ENCODE data around the gene ZNF407. TPM values are rescaled to one million over a fixed set of nuclear protein-coding genes. Genes with fewer than 3 reads are reported as not detected.

ZNF407 gene
- total and polyA plus RNA-seq, 4 donors = 1.9 to 16.5 (median 6.6) TPM

DNA sequence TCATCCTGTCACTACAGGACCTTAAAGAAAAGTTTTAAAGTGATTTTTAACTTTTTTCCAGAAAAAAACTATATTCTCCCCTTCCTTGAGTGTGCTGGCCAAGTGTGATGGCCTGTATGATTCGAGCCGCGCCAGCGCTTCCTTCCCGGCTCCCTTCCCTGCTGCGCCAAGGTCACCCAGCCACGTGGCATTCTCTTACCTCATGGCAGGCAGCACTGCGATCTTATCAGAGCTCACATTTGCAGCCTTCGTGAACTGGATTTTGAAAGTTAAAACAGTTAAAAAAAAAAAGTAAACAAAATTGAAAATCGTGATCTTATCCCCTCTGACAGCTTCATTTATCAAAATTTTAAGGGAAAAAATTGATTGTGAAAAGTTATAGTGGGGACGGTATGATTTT, 331.4 kb downstream of the ZNF407 start:
- Histone ChIP-seq H3K4me1 (ENCODE audit: control insufficient read depth in 4 of 4, insufficient read depth in 4 of 4, low read length in 3 of 4) (no peaks in the 10 kb centered on the region), H3K4me3 (ENCODE audit: low read depth in 1 of 3, low read length in 3 of 3) (no peak overlapping the region), H3K9ac (ENCODE audit: low read depth in 1 of 2, low read length in 2 of 2) (no peak overlapping the region), H3K36me3 (ENCODE audit: control insufficient read depth in 4 of 4, insufficient read depth in 3 of 4, low read depth in 1 of 4, low read length in 3 of 4) (peaks cover 0 to 5% (median 2%) of the 10 kb centered on the region in 4 donors), H3K27ac (ENCODE audit: low read depth in 1 of 2, low read length in 2 of 2) (no peak overlapping the region), H3K27me3 (ENCODE audit: control insufficient read depth in 4 of 4, insufficient read depth in 4 of 4, low read length in 3 of 4) (no peaks in the 10 kb centered on the region), H3K9me3 (ENCODE audit: control insufficient read depth in 4 of 4, low read length in 3 of 4) (no peaks in the 10 kb centered on the region)
- no peak for DNase-seq (ENCODE audit: low spot score)
- WGBS = 88% methylated on average over 11 of the region's 11 CpGs
- no peak for TF ChIP-seq MAX (IDR thresholded peaks at IDR 0.05)
- no peak for TF ChIP-seq TAF1 (conservative IDR thresholded peaks at IDR 0.05)
- no peak for TF ChIP-seq HNF4A (conservative IDR thresholded peaks at IDR 0.05)
- TF ChIP-seq, protein P1, sequence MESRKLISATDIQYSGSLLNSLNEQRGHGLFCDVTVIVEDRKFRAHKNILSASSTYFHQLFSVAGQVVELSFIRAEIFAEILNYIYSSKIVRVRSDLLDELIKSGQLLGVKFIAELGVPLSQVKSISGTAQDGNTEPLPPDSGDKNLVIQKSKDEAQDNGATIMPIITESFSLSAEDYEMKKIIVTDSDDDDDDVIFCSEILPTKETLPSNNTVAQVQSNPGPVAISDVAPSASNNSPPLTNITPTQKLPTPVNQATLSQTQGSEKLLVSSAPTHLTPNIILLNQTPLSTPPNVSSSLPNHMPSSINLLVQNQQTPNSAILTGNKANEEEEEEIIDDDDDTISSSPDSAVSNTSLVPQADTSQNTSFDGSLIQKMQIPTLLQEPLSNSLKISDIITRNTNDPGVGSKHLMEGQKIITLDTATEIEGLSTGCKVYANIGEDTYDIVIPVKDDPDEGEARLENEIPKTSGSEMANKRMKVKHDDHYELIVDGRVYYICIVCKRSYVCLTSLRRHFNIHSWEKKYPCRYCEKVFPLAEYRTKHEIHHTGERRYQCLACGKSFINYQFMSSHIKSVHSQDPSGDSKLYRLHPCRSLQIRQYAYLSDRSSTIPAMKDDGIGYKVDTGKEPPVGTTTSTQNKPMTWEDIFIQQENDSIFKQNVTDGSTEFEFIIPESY (IDR thresholded peaks at IDR 0.05) = no peak
- TF ChIP-seq HNF4G (IDR thresholded peaks at IDR 0.05) = no peak
- TF ChIP-seq, protein P2, sequence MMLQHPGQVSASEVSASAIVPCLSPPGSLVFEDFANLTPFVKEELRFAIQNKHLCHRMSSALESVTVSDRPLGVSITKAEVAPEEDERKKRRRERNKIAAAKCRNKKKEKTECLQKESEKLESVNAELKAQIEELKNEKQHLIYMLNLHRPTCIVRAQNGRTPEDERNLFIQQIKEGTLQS (IDR thresholded peaks at IDR 0.05) = no peak
- TF ChIP-seq NR2F2 (IDR thresholded peaks at IDR 0.05) = no peak
- no peak for TF ChIP-seq FOXA2 (IDR thresholded peaks at IDR 0.05)
- TF ChIP-seq JUND (IDR thresholded peaks at IDR 0.05) = no peak
- TF ChIP-seq EGR1 (IDR thresholded peaks at IDR 0.05; ENCODE audit: low read depth in 2 of 2) = no peak
- TF ChIP-seq RAD21 (IDR thresholded peaks at IDR 0.05) = no peak

DNA sequence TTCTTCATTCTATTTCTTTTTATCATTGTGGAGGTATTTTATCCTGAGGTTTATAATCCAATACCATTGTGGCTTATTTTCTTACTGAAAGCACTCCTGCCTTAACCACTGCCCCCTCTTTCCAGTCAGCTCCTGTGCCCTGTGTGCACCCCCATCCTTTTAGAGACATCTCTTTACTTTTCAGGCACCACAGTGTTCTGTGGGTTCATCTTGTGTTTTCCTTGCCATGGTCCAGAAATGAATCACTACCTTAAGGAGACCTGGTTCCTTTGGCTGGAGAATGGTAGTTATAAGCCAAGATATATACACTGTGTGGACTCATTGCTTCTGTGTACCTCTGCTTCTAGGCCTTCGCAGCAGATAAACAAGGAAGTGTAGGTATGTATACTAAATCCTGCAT, 332.9 kb downstream of the ZNF407 start:
- Histone ChIP-seq H3K36me3 (ENCODE audit: control insufficient read depth in 4 of 4, insufficient read depth in 3 of 4, low read depth in 1 of 4, low read length in 3 of 4) (peaks cover 0 to 5% (median 2%) of the 10 kb centered on the region in 4 donors), H3K4me3 (ENCODE audit: low read depth in 1 of 3, low read length in 3 of 3) (no peak overlapping the region), H3K4me1 (ENCODE audit: control insufficient read depth in 4 of 4, insufficient read depth in 4 of 4, low read length in 3 of 4) (no peaks in the 10 kb centered on the region), H3K9ac (ENCODE audit: low read depth in 1 of 2, low read length in 2 of 2) (no peak overlapping the region), H3K27ac (ENCODE audit: low read depth in 1 of 2, low read length in 2 of 2) (no peak overlapping the region), H3K27me3 (ENCODE audit: control insufficient read depth in 4 of 4, insufficient read depth in 4 of 4, low read length in 3 of 4) (no peaks in the 10 kb centered on the region), H3K9me3 (ENCODE audit: control insufficient read depth in 4 of 4, low read length in 3 of 4) (no peaks in the 10 kb centered on the region)
- 96% methylated on average over 1 of the region's 1 CpG for WGBS
- TF ChIP-seq NR2F2 (IDR thresholded peaks at IDR 0.05) (no peak), MAX (IDR thresholded peaks at IDR 0.05) (no peak), JUND (IDR thresholded peaks at IDR 0.05) (no peak), YY1 (IDR thresholded peaks at IDR 0.05) (no peak), TAF1 (conservative IDR thresholded peaks at IDR 0.05) (no peak), RAD21 (IDR thresholded peaks at IDR 0.05) (no peak), EGR1 (IDR thresholded peaks at IDR 0.05; ENCODE audit: low read depth in 2 of 2) (no peak), FOXA1 (IDR thresholded peaks at IDR 0.05) (no peak), CTCF (IDR thresholded peaks at IDR 0.05; ENCODE audit: low read depth, low read length, missing input control) (no peak), FOXA2 (IDR thresholded peaks at IDR 0.05) (no peak)
- TF ChIP-seq, protein P3, sequence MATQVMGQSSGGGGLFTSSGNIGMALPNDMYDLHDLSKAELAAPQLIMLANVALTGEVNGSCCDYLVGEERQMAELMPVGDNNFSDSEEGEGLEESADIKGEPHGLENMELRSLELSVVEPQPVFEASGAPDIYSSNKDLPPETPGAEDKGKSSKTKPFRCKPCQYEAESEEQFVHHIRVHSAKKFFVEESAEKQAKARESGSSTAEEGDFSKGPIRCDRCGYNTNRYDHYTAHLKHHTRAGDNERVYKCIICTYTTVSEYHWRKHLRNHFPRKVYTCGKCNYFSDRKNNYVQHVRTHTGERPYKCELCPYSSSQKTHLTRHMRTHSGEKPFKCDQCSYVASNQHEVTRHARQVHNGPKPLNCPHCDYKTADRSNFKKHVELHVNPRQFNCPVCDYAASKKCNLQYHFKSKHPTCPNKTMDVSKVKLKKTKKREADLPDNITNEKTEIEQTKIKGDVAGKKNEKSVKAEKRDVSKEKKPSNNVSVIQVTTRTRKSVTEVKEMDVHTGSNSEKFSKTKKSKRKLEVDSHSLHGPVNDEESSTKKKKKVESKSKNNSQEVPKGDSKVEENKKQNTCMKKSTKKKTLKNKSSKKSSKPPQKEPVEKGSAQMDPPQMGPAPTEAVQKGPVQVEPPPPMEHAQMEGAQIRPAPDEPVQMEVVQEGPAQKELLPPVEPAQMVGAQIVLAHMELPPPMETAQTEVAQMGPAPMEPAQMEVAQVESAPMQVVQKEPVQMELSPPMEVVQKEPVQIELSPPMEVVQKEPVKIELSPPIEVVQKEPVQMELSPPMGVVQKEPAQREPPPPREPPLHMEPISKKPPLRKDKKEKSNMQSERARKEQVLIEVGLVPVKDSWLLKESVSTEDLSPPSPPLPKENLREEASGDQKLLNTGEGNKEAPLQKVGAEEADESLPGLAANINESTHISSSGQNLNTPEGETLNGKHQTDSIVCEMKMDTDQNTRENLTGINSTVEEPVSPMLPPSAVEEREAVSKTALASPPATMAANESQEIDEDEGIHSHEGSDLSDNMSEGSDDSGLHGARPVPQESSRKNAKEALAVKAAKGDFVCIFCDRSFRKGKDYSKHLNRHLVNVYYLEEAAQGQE (IDR thresholded peaks at IDR 0.05) = no peak
- TF ChIP-seq, protein P2 (IDR thresholded peaks at IDR 0.05) = no peak
- DNase-seq (ENCODE audit: low spot score) = no peak
